GM23338 (cell line): ENCODE results near the gene CEP95. TPM values are rescaled to one million over a fixed set of nuclear protein-coding genes. Genes with fewer than 3 reads are reported as not detected.

Experiments used
- ATAC-seq: fragments of 200-7000 bp; cut with Tn5 transposase; 3 replicates; pipeline ENCODE4 v1.9.1; 2020
- DNase-seq: peaks from one replicate; pipeline ENCODE4 v3.0.0-alpha.2; 2015; ENCODE audit warnings: low spot score
- H2AFZ ChIP-seq: fragments of 200-600 bp; sonication (generic); 2 replicates; pipeline ENCODE4 v1.8.0; 2016; ENCODE audit warnings: antibody characterized with exemption, mild to moderate bottlenecking, moderate library complexity
- H3F3A ChIP-seq: fragments of 200-600 bp; sonication (generic); replicated peaks from 2 replicates; pipeline ENCODE4 v1.8.0; 2017; ENCODE audit warnings: antibody characterized with exemption, mixed run types, low read depth
- H3K27ac ChIP-seq: fragments of 200-600 bp; sonication (generic); 2 replicates; pipeline ENCODE4 v1.6.1; 2016; ENCODE audit warnings: low read depth
- H3K27me3 ChIP-seq: fragments of 200-600 bp; sonication (generic); 2 replicates; pipeline ENCODE4 v1.8.0; 2016; ENCODE audit warnings: mild to moderate bottlenecking, mixed run types, moderate library complexity; ENCODE audit not compliant: insufficient read depth
- H3K36me3 ChIP-seq: fragments of 200-600 bp; sonication (generic); 2 replicates; pipeline ENCODE4 v1.8.0; 2016; ENCODE audit warnings: mild to moderate bottlenecking; ENCODE audit not compliant: insufficient read depth
- H3K4me1 ChIP-seq: fragments of 200-600 bp; sonication (generic); 2 replicates; pipeline ENCODE4 v1.8.0; 2016; ENCODE audit warnings: mild to moderate bottlenecking, moderate library complexity; ENCODE audit not compliant: insufficient read depth
- H3K4me2 ChIP-seq: fragments of 200-600 bp; sonication (generic); 2 replicates; pipeline ENCODE4 v1.7.1; 2017; ENCODE audit warnings: mixed run types
- H3K4me3 ChIP-seq: fragments of 200-600 bp; sonication (generic); 2 replicates; pipeline ENCODE4 v1.6.1; 2016; ENCODE audit warnings: mixed run types
- H3K79me2 ChIP-seq: fragments of 200-600 bp; sonication (generic); replicated peaks from 2 replicates; pipeline ENCODE4 v1.8.0; 2017; ENCODE audit warnings: mild to moderate bottlenecking; ENCODE audit not compliant: insufficient read depth
- H3K9me2 ChIP-seq: fragments of 200-600 bp; sonication (generic); 2 replicates; pipeline ENCODE4 v1.8.0; 2017; ENCODE audit not compliant: insufficient read depth
- H4K20me1 ChIP-seq: fragments of 200-600 bp; sonication (generic); replicated peaks from 2 replicates; pipeline ENCODE4 v1.8.0; 2017; ENCODE audit warnings: mild to moderate bottlenecking; ENCODE audit not compliant: insufficient read depth
- H3K27ac Mint-ChIP-seq: 2 replicates; pipeline ENCODE4 v1.8.0; 2020; ENCODE audit warnings: inconsistent platforms, mild to moderate bottlenecking, moderate library complexity, mixed read lengths
- H3K27me3 Mint-ChIP-seq: 3 replicates; pipeline ENCODE4 v1.8.0; 2022; ENCODE audit warnings: low read depth, mild to moderate bottlenecking, moderate library complexity, mixed read lengths, inconsistent platforms; ENCODE audit not compliant: insufficient read depth, poor library complexity
- H3K36me3 Mint-ChIP-seq: 3 replicates; pipeline ENCODE4 v1.8.0; 2021; ENCODE audit warnings: low read depth, mild to moderate bottlenecking, inconsistent platforms, moderate library complexity, mixed read lengths
- H3K4me1 Mint-ChIP-seq: 3 replicates; pipeline ENCODE4 v1.8.0; 2020; ENCODE audit warnings: mild to moderate bottlenecking, inconsistent platforms, mixed read lengths
- H3K4me3 Mint-ChIP-seq: 3 replicates; pipeline ENCODE4 v1.8.0; 2021; ENCODE audit warnings: moderate library complexity, mild to moderate bottlenecking, inconsistent platforms, mixed read lengths
- H3K9me3 Mint-ChIP-seq: 3 replicates; pipeline ENCODE4 v1.8.0; 2020; ENCODE audit warnings: moderate library complexity, mild to moderate bottlenecking, inconsistent platforms, mixed read lengths
- CREB1 ChIP-seq: fragments of 250-450 bp; sonication (Bioruptor Pico); IDR thresholded peaks from 2 replicates; pipeline ENCODE4 v1.5.0; 2020; ENCODE audit warnings: low read depth, mild to moderate bottlenecking, moderate library complexity
- POLR2AphosphoS5 ChIP-seq: IDR thresholded peaks from 2 replicates; pipeline ENCODE4 v1.6.1; 2016; ENCODE audit warnings: antibody characterized with exemption, low read depth
- STAT1 ChIP-seq: IDR thresholded peaks from one replicate; pipeline ENCODE4 v1.6.1; 2016; ENCODE audit warnings: antibody characterized with exemption; ENCODE audit not compliant: unreplicated experiment
- long read RNA-seq: library from polyadenylated mRNA; unstranded; transcript quantifications from one replicate; pipeline ENCODE4 v2.0.0, GENCODE V29; 2020; ENCODE audit not compliant: unreplicated experiment
- polyA plus RNA-seq: library from polyadenylated mRNA; unstranded; fragments of >200 nt; fragmentation: Nextera tagmentation; extraction: Ambion mirVana; gene quantifications from 2 replicates; pipeline ENCODE4 v1.2.1, GENCODE V29; 2016
- total RNA-seq: library from RNA; depleted of rRNA; stranded (reverse); fragments of >200 nt; shearing (Covaris generic); gene quantifications from 2 replicates; pipeline ENCODE4 v1.2.3, GENCODE V29; 2014; rRNA removed
- TF ChIP-seq, protein P1 (sequence below): fragments of 250-450 bp; sonication (Bioruptor Pico); IDR thresholded peaks from 2 replicates; pipeline ENCODE4 v1.5.0; 2020; ENCODE audit warnings: mild to moderate bottlenecking, moderate library complexity
- TF ChIP-seq, protein P2 (sequence below): IDR thresholded peaks from 2 replicates; pipeline ENCODE4 v1.6.1; 2016; ENCODE audit warnings: antibody characterized with exemption

The CEP95 gene, protein sequence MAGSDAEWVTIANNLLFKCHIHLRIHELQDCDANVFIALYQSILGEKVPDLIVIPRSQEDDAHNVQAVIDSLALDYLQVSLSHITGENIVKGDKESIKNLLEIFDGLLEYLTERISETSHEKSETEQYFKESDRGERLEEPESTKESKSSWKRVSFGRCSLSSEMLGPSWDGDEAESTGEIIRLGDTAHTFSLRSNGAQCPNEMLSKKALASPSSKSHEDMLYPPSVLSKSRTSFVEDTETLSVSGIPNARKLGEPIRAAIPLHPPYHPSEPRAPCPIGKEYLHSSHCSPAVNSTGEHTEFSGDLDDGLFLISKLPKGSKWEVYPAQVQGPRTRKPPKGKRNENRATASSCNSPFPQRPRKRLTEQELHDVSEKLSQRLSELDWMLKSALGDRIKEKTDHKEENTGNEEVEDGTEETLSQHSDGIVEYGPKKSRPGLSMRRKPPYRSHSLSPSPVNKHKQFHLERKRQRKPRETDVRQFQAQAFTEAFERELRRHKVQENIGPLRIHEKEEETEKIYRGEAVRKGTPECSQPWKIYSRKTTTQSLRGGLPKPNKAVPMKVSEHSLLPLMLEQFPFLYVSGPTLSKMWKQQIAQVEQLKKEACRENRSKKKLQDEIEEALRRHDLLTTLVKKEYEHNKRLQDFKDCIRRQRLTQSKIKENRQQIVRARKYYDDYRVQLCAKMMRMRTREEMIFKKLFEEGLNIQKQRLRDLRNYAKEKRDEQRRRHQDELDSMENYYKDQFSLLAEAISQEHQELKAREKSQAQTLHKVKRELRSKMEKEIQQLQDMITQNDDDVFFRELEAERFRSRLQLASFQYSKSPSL
- total RNA-seq (41.1 and 81.1 TPM in 2 replicates), polyA plus RNA-seq (38.9 and 45.4 TPM in 2 replicates)
- long read RNA-seq, partial matches to known transcripts, result 16 of 28 reads
- long read RNA-seq, other reads (novel, unspliced or antisense), result 10 of 28 reads

DNA sequence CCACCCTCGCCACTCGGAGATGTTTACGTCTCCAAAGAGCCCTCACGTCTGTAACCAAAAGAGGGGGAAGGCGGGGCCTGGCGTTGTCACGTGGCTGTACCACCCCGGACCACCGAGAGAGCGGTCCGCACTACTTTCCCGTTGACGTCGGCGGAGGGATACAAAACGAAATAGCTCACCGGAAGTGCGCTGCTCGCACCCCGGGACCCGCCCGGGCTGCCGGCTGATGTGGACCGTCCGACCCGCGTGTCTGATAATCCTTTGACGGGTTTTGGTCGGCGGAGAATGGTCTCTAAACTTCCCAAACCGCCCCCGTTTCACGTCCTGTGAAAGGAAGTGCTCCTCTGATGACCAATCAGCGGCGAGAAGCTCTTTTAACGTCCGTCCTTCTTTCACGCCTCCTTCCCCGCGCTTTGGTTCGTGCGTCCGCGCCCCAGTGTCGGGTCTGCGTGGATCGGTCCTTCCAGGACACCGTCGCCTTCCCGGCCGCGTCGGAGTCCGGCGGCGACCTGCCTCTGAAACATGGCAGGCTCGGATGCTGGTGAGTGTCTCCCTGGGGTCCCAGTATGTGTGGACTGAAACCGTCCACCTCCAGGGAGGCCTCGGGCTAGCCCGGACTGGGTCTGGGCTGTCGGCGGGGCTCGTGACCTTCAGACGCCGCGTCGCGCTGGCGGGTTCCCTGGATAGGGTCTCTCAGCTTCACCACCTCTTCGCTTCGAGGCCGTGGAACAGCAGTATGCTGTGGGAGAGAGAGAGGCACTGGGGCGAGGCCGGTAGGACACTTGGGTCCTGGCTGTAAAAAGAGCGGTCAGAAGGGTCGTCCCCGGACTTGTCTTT, at the start of gene CEP95:
CEP95 (plus strand) TSS at position 402 of the 837 bp plus-strand sequence; CDS start at position 523, 121 bp downstream.
- Mint-ChIP-seq H3K27me3 (peaks cover 24% of the 10 kb centered on the region), H3K9me3 (peaks cover 4% of the 10 kb centered on the region; the same call in 1 of the 3 replicates), H3K36me3 (peaks cover 86% of the 10 kb centered on the region), H3K4me3 (peak within 1 kb of the TSS; percentile 99), H3K27ac (peak within 1 kb of the TSS; percentile 100), H3K4me1 (peaks cover 55% of the 10 kb centered on the region)
- Histone ChIP-seq H2AFZ (no peak within 1 kb of the TSS), H3K9me2 (no peaks in the 10 kb centered on the region), H3K36me3 (peaks cover 52% of the 10 kb centered on the region), H3K79me2 (peaks cover 93% of the 10 kb centered on the region), H3K27me3 (no peaks in the 10 kb centered on the region), H4K20me1 (peaks cover 48% of the 10 kb centered on the region), H3K4me1 (peaks cover 16% of the 10 kb centered on the region), H3K27ac (peak within 1 kb of the TSS; percentile 99), H3F3A (peaks cover 26% of the 10 kb centered on the region), H3K4me2 (peak within 1 kb of the TSS; percentile 91), H3K4me3 (peak within 1 kb of the TSS; percentile 100)
- ATAC-seq (peak; percentile 64), DNase-seq (peak; percentile 98)
- TF ChIP-seq, protein P1, sequence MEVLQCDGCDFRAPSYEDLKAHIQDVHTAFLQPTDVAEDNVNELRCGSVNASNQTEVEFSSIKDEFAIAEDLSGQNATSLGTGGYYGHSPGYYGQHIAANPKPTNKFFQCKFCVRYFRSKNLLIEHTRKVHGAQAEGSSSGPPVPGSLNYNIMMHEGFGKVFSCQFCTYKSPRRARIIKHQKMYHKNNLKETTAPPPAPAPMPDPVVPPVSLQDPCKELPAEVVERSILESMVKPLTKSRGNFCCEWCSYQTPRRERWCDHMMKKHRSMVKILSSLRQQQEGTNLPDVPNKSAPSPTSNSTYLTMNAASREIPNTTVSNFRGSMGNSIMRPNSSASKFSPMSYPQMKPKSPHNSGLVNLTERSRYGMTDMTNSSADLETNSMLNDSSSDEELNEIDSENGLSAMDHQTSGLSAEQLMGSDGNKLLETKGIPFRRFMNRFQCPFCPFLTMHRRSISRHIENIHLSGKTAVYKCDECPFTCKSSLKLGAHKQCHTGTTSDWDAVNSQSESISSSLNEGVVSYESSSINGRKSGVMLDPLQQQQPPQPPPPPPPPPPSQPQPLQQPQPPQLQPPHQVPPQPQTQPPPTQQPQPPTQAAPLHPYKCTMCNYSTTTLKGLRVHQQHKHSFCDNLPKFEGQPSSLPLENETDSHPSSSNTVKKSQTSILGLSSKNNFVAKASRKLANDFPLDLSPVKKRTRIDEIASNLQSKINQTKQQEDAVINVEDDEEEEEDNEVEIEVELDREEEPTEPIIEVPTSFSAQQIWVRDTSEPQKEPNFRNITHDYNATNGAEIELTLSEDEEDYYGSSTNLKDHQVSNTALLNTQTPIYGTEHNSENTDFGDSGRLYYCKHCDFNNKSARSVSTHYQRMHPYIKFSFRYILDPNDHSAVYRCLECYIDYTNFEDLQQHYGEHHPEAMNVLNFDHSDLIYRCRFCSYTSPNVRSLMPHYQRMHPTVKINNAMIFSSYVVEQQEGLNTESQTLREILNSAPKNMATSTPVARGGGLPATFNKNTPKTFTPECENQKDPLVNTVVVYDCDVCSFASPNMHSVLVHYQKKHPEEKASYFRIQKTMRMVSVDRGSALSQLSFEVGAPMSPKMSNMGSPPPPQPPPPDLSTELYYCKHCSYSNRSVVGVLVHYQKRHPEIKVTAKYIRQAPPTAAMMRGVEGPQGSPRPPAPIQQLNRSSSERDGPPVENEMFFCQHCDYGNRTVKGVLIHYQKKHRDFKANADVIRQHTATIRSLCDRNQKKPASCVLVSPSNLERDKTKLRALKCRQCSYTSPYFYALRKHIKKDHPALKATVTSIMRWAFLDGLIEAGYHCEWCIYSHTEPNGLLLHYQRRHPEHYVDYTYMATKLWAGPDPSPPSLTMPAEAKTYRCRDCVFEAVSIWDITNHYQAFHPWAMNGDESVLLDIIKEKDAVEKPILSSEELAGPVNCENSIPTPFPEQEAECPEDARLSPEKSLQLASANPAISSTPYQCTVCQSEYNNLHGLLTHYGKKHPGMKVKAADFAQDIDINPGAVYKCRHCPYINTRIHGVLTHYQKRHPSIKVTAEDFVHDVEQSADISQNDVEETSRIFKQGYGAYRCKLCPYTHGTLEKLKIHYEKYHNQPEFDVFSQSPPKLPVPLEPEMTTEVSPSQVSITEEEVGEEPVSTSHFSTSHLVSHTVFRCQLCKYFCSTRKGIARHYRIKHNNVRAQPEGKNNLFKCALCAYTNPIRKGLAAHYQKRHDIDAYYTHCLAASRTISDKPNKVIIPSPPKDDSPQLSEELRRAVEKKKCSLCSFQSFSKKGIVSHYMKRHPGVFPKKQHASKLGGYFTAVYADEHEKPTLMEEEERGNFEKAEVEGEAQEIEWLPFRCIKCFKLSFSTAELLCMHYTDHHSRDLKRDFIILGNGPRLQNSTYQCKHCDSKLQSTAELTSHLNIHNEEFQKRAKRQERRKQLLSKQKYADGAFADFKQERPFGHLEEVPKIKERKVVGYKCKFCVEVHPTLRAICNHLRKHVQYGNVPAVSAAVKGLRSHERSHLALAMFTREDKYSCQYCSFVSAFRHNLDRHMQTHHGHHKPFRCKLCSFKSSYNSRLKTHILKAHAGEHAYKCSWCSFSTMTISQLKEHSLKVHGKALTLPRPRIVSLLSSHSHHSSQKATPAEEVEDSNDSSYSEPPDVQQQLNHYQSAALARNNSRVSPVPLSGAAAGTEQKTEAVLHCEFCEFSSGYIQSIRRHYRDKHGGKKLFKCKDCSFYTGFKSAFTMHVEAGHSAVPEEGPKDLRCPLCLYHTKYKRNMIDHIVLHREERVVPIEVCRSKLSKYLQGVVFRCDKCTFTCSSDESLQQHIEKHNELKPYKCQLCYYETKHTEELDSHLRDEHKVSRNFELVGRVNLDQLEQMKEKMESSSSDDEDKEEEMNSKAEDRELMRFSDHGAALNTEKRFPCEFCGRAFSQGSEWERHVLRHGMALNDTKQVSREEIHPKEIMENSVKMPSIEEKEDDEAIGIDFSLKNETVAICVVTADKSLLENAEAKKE (CRISPR knock-in tag), result no peak
- peak; percentile 94 for TF ChIP-seq CREB1 (CRISPR knock-in tag)
- TF ChIP-seq POLR2AphosphoS5, result peak; percentile 54
- TF ChIP-seq, protein P2, sequence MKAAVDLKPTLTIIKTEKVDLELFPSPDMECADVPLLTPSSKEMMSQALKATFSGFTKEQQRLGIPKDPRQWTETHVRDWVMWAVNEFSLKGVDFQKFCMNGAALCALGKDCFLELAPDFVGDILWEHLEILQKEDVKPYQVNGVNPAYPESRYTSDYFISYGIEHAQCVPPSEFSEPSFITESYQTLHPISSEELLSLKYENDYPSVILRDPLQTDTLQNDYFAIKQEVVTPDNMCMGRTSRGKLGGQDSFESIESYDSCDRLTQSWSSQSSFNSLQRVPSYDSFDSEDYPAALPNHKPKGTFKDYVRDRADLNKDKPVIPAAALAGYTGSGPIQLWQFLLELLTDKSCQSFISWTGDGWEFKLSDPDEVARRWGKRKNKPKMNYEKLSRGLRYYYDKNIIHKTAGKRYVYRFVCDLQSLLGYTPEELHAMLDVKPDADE, result peak; percentile 80; the same call in 1 of the 2 replicates
- TF ChIP-seq STAT1, result no peak
